Measurements from ENCODE around the gene AGBL4.

GRCh38 chr1:48978413-48978812 lies 1045.3 kb downstream of the AGBL4 start:
- no peak for TF ChIP-seq ZFX (IDR thresholded peaks at IDR 0.05)
- no peak for TF ChIP-seq EZH2 (IDR thresholded peaks at IDR 0.05)
- no peak for TF ChIP-seq CTCF (IDR thresholded peaks at IDR 0.05 in 2 of 3, conservative IDR thresholded peaks at IDR 0.05 in 1 of 3; ENCODE audit: borderline replicate concordance in 1 of 3, insufficient read depth in 1 of 3, low read depth in 2 of 3, low read length in 2 of 3)
- no peak for TF ChIP-seq POLR2A (IDR thresholded peaks at IDR 0.05; ENCODE audit: borderline replicate concordance, extremely low read depth, insufficient read depth, insufficient read length)
- TF ChIP-seq EZH2phosphoT487 (IDR thresholded peaks at IDR 0.05; ENCODE audit: borderline replicate concordance) = no peak
- TF ChIP-seq EGR1 (IDR thresholded peaks at IDR 0.05; ENCODE audit: low read depth) = no peak
- TF ChIP-seq CEBPB (IDR thresholded peaks at IDR 0.05; ENCODE audit: low read depth) = no peak

All from HCT116 (cell line).